Measurements from ENCODE around the gene KIF26A. TPM values are rescaled to one million over a fixed set of nuclear protein-coding genes. Genes with fewer than 3 reads are reported as not detected.

The KIF26A gene
- total RNA-seq, 4 donors from 2014 or later, result 4.6 to 7.2 (median 5.6) TPM

- Histone ChIP-seq H3K9me3 (no peaks in the 10 kb centered on the region), H3K27me3 (peaks cover 0 to 71% (median 0%) of the 10 kb centered on the region in 4 donors), H3K27ac (replicated peaks in 1 of 4) (peak overlapping the region in 2 of 4 donors; percentile 10 to 27), H3K4me3 (no peak overlapping the region), H3K4me1 (peaks cover 8 to 38% (median 31%) of the 10 kb centered on the region in 4 donors), H3K36me3 (peaks cover 0 to 10% (median 0%) of the 10 kb centered on the region in 4 donors)
- intact Hi-C loops (cut with DNase I), result no loop called here
- 80% methylated on average over 16 of the region's 22 CpGs for WGBS
- DNase-seq (ENCODE audit: extremely low spot score), result no peak
- no peak for TF ChIP-seq POLR2AphosphoS5 (IDR thresholded peaks at IDR 0.05)
- TF ChIP-seq CTCF (IDR thresholded peaks at IDR 0.05), result no peak
- TF ChIP-seq POLR2A (IDR thresholded peaks at IDR 0.05; ENCODE audit: low read depth), result no peak
- TF ChIP-seq EP300 (IDR thresholded peaks at IDR 0.05), result no peak
Observed at GRCh38 chr14:104148433-104149277, 10.3 kb downstream of the KIF26A start.

GRCh38 chr14:104149278-104149595 is 10.8 kb downstream of the KIF26A start:
- no peak for DNase-seq (ENCODE audit: extremely low spot score)
- H3K36me3 ChIP-seq, result peaks cover 0 to 10% (median 0%) of the 10 kb centered on the region in 4 donors
- 80% methylated on average over 5 of the region's 11 CpGs for WGBS
- intact Hi-C loops (cut with DNase I), result no loop called here
- TF ChIP-seq CTCF (IDR thresholded peaks at IDR 0.05), result no peak
- peaks cover 0 to 65% (median 0%) of the 10 kb centered on the region in 4 donors for H3K27me3 ChIP-seq
- H3K4me3 ChIP-seq, result no peak overlapping the region
- no peaks in the 10 kb centered on the region for H3K9me3 ChIP-seq
- H3K27ac ChIP-seq (replicated peaks in 1 of 4), result peak overlapping the region in 2 of 4 donors; percentile 10 to 27
- H3K4me1 ChIP-seq, result peaks cover 8 to 38% (median 31%) of the 10 kb centered on the region in 4 donors

GRCh38 chr14:104149617-104150135 is 11.3 kb downstream of the KIF26A start:
- H3K4me1 ChIP-seq, result peaks cover 8 to 38% (median 31%) of the 10 kb centered on the region in 4 donors
- DNase-seq (ENCODE audit: extremely low spot score), result no peak
- H3K36me3 ChIP-seq, result peaks cover 0 to 10% (median 0%) of the 10 kb centered on the region in 4 donors
- intact Hi-C loops (cut with DNase I), result no loop called here
- no peak overlapping the region for H3K4me3 ChIP-seq
- H3K27ac ChIP-seq (replicated peaks in 1 of 4), result peak overlapping the region in 1 of 4 donors; percentile 10
- TF ChIP-seq CTCF (IDR thresholded peaks at IDR 0.05) (no peak), POLR2A (IDR thresholded peaks at IDR 0.05; ENCODE audit: low read depth) (no peak), POLR2AphosphoS5 (IDR thresholded peaks at IDR 0.05) (no peak), EP300 (IDR thresholded peaks at IDR 0.05) (no peak)
- peaks cover 0 to 61% (median 0%) of the 10 kb centered on the region in 4 donors for H3K27me3 ChIP-seq
- WGBS, result 48% methylated on average over 12 of the region's 12 CpGs
- H3K9me3 ChIP-seq, result no peaks in the 10 kb centered on the region

GRCh38 chr14:104150136-104151025 is 12.0 kb downstream of the KIF26A start:
- intact Hi-C loops (cut with DNase I), result no loop called here
- Histone ChIP-seq H3K9me3 (no peaks in the 10 kb centered on the region), H3K36me3 (peaks cover 0 to 10% (median 0%) of the 10 kb centered on the region in 4 donors), H3K4me1 (peaks cover 8 to 38% (median 32%) of the 10 kb centered on the region in 4 donors), H3K27me3 (peaks cover 0 to 53% (median 0%) of the 10 kb centered on the region in 4 donors), H3K4me3 (no peak overlapping the region), H3K27ac (replicated peaks in 1 of 4) (peak overlapping the region in 1 of 4 donors; percentile 34)
- TF ChIP-seq POLR2AphosphoS5 (IDR thresholded peaks at IDR 0.05) (no peak), EP300 (IDR thresholded peaks at IDR 0.05) (no peak), POLR2A (IDR thresholded peaks at IDR 0.05; ENCODE audit: low read depth) (no peak), CTCF (IDR thresholded peaks at IDR 0.05) (no peak)
- 48% methylated on average over 5 of the region's 19 CpGs for WGBS
- no peak for DNase-seq (ENCODE audit: extremely low spot score)

Data from esophagus muscularis mucosa (tissue), 4 donors.